K562 (cell line): ENCODE data around the gene SPATA16. TPM values are rescaled to one million over a fixed set of nuclear protein-coding genes. Genes with fewer than 3 reads are reported as not detected.
A peak's percentile ranks its signal among the peaks of the same experiment; 100 is the strongest.
"Not testable (repeated sequence)": the region's sequence is repeated elsewhere in the genome, so short reads cannot be mapped to it uniquely, and the experiment has no call there.

Experiments used
- ATAC-seq: fragments of 200-7000 bp; cut with Tn5 transposase; 3 replicates; pipeline ENCODE4 v1.9.1; 2020; ENCODE audit warnings: moderate library complexity
- BruUV-seq: library from RNA; stranded (reverse); fragments of 400-500 nt; replicated peaks from 2 replicates; lab custom pipeline; 2021; lab: Mats Ljungman, UMichigan
- CTCF ChIA-PET: fragments of 300-600 bp; formaldehyde crosslinking; extraction: SDS; loops from one replicate; lab custom pipeline; 2021; ENCODE audit warnings: low intra/inter-chr PET ratio; lab: Yijun Ruan, JAX
- POLR2A ChIA-PET: fragments of 300-600, 350-650 bp; sonication (Branson Sonifier 250); formaldehyde crosslinking; extraction: SDS; loops from one replicate; lab custom pipeline; 2021; ENCODE audit warnings: antibody characterized with exemption, inconsistent platforms; lab: Yijun Ruan, JAX
- DNase-seq, 4 experiments: peaks; one replicate each; pipeline versions ENCODE4 v3.0.0 to v3.0.0-alpha.2; 2011 to 2018; ENCODE audit warnings: low spot score in 3 of 4, mixed read lengths in 3 of 4; ENCODE audit errors: extremely low read depth in 1 of 4
- FAIRE-seq: peaks from 2 replicates; lab custom pipeline; 2011; peaks lifted over from hg19 to GRCh38; lab: Jason Lieb, UNC
- H2AFZ ChIP-seq: 2 replicates; pipeline ENCODE4 v1.6.0; 2011; ENCODE audit warnings: low read depth, low read length, control low read depth, inconsistent platforms
- H3K27ac ChIP-seq: fragments of 200-600 bp; 3 replicates; pipeline ENCODE4 v1.8.0; 2011; ENCODE audit warnings: low read depth, mild to moderate bottlenecking, control low read depth, inconsistent platforms, low read length, moderate library complexity, mixed read lengths; ENCODE audit errors: extremely low read depth
- H3K27me3 ChIP-seq, 2 experiments: fragments of 300-600 bp in 1 of 2; 2 replicates in 1 of 2; 3 replicates in 1 of 2; pipeline versions ENCODE4 v1.6.0 to v1.8.0; 2011; ENCODE audit warnings: inconsistent platforms in 2 of 2, low read length in 2 of 2, mild to moderate bottlenecking in 1 of 2, mixed read lengths in 1 of 2, moderate library complexity in 1 of 2; ENCODE audit not compliant: control insufficient read depth in 2 of 2, insufficient read depth in 2 of 2
- H3K36me3 ChIP-seq: fragments of 300-600 bp; 3 replicates; pipeline ENCODE4 v1.8.0; 2011; ENCODE audit warnings: mild to moderate bottlenecking, low read length, inconsistent platforms; ENCODE audit not compliant: control insufficient read depth, insufficient read depth
- H3K4me1 ChIP-seq, 2 experiments: fragments of 200-600 bp in 1 of 2; replicated peaks in 1 of 2; 2 replicates in 1 of 2; 3 replicates in 1 of 2; pipeline versions ENCODE4 v1.5.1 to v1.8.0; 2011; ENCODE audit warnings: inconsistent platforms in 2 of 2, low read length in 2 of 2, mild to moderate bottlenecking in 1 of 2, mixed read lengths in 1 of 2, moderate library complexity in 1 of 2; ENCODE audit not compliant: control insufficient read depth in 2 of 2, insufficient read depth in 2 of 2
- H3K4me2 ChIP-seq: 2 replicates; pipeline ENCODE4 v1.6.1; 2011; ENCODE audit warnings: low read length, control low read depth, inconsistent platforms, mixed read lengths; ENCODE audit not compliant: insufficient read depth
- H3K4me3 ChIP-seq: fragments of 200-600 bp; sonication (generic), shearing (Covaris generic); 2 replicates; pipeline ENCODE4 v1.5.1; 2016; ENCODE audit warnings: control low read depth, inconsistent platforms
- H3K79me2 ChIP-seq: fragments of 200-600 bp; 3 replicates; pipeline ENCODE4 v1.8.0; 2011; ENCODE audit warnings: low read length, inconsistent platforms; ENCODE audit not compliant: control insufficient read depth, insufficient read depth
- H3K9ac ChIP-seq, 2 experiments: 2 replicates each; pipeline versions ENCODE4 v1.6.0 to v1.6.1; 2011; ENCODE audit warnings: low read depth in 2 of 2, low read length in 2 of 2, control low read depth in 1 of 2, inconsistent platforms in 1 of 2, mild to moderate bottlenecking in 1 of 2, mixed read lengths in 1 of 2; ENCODE audit not compliant: insufficient read depth in 1 of 2
- H3K9me1 ChIP-seq: one replicate; pipeline ENCODE4 v1.6.0; 2011; ENCODE audit warnings: inconsistent platforms, mild to moderate bottlenecking, low read length, moderate library complexity; ENCODE audit not compliant: control insufficient read depth, insufficient read depth
- H3K9me3 ChIP-seq: replicated peaks from 2 replicates; pipeline ENCODE4 v1.5.1; 2011; ENCODE audit warnings: low read depth, low read length, inconsistent platforms; ENCODE audit not compliant: control insufficient read depth, insufficient read depth
- H4K20me1 ChIP-seq: replicated peaks from 2 replicates; pipeline ENCODE4 v1.6.1; 2011; ENCODE audit warnings: low read length, inconsistent platforms, mixed read lengths; ENCODE audit not compliant: control insufficient read depth, insufficient read depth
- EGR1 ChIP-seq: fragments of 450-650 bp; conservative IDR thresholded peaks from 2 replicates; pipeline ENCODE4 v1.6.1; 2017; ENCODE audit warnings: mild to moderate bottlenecking
- LEF1 ChIP-seq: fragments of 450-650 bp; IDR thresholded peaks from 2 replicates; pipeline ENCODE4 v1.6.1; 2016; ENCODE audit warnings: mild to moderate bottlenecking
- ZNF431 ChIP-seq: sonication (generic); formaldehyde crosslinking; IDR thresholded peaks from 2 replicates; pipeline ENCODE4 v1.8.0; 2022; ENCODE audit warnings: mild to moderate bottlenecking, missing genetic modification reagents
- WGBS: fragments of 100-300 bp; shearing (Covaris generic); methylation state at CpG from one replicate; pipeline ENCODE4 v1.1.6; 2016; ENCODE audit warnings: low coverage, mixed read lengths; ENCODE audit not compliant: insufficient coverage; ENCODE audit errors: missing lambda C conversion rate; 5-methylcytosine and 5-hydroxymethylcytosine counted together
- in situ Hi-C: fragments of 300-500 bp; cut with MboI; formaldehyde crosslinking; loops from 4 replicates; pipeline ENCODE4 v1.15.0; 2018; ENCODE audit warnings: inconsistent platforms, mixed read lengths
- intact Hi-C: fragments of 100-400 bp; cut with micrococcal nuclease; formaldehyde crosslinking; loops from 2 replicates; pipeline ENCODE4 v1.14.2; 2022
- polyA plus RNA-seq, 8 experiments: library from polyadenylated mRNA; depleted of rRNA in 4 of 8; stranded (reverse) in 5 of 8; unstranded in 3 of 8; fragments of >200 nt; fragmentation: Nextera tagmentation in 2 of 8; fragmentation: Illumina TruSeq in 1 of 8; extraction: Ambion mirVana in 2 of 8; extraction: Trizol in 1 of 8; gene quantifications; 2 replicates each; pipeline versions ENCODE4 v1.2.1 to v1.2.3, GENCODE V29; 2011 to 2014; ENCODE audit warnings: inconsistent platforms in 1 of 8, missing spikeins in 1 of 8
- total RNA-seq, 7 experiments: library from RNA; depleted of rRNA in 6 of 7; stranded (reverse); fragments of >200 nt in 6 of 7; fragmentation: Illumina TruSeq in 2 of 7; extraction: Trizol in 2 of 7; gene quantifications; 2 replicates each; pipeline versions ENCODE4 v1.2.1 to v1.2.3, GENCODE V29; 2011 to 2021; ENCODE audit warnings: low replicate concordance in 1 of 7

SPATA16 gene
- total and polyA plus RNA-seq, 9 of the 15 experiments (the other 6 are each of a cell fraction or from before 2014, with no cell fraction given): not detected

GRCh38 chr3:172882563-172882962 lies 258.5 kb downstream of the SPATA16 start:
- POLR2A ChIA-PET: no interaction called here
- Histone ChIP-seq H3K9me1 (no peaks in the 10 kb centered on the region), H4K20me1 (no peaks in the 10 kb centered on the region), H3K9ac (no peak overlapping the region), H3K36me3 (no peaks in the 10 kb centered on the region), H2AFZ (peak overlapping the region; percentile 25; the same call in 1 of the 2 replicates), H3K27me3 (no peaks in the 10 kb centered on the region), H3K9me3 (no peaks in the 10 kb centered on the region; the same call in 1 of the 2 replicates), H3K27ac (no peak overlapping the region), H3K79me2 (no peaks in the 10 kb centered on the region), H3K4me1 (no peaks in the 10 kb centered on the region), H3K4me3 (no peak overlapping the region), H3K4me2 (no peak overlapping the region)
- no peak for ATAC-seq
- intact Hi-C loops (no loop called here), in situ Hi-C loops (no loop called here)
- BruUV-seq: no TSS peak
- peak in 1 of 4 experiments; percentile 20 for DNase-seq
- peak; percentile 76 for TF ChIP-seq EGR1
- TF ChIP-seq LEF1: no peak
- CTCF ChIA-PET: no interaction called here
- FAIRE-seq: peak; percentile 72
- 0% methylated on average over 1 of the region's 1 CpG for WGBS

- POLR2A ChIA-PET, in situ Hi-C loops, ATAC-seq, H2AFZ ChIP-seq, intact Hi-C loops, H3K79me2 ChIP-seq, H3K4me2 ChIP-seq, H3K4me3 ChIP-seq, H3K27me3 ChIP-seq, FAIRE-seq, H4K20me1 ChIP-seq, H3K9ac ChIP-seq, BruUV-seq, H3K9me3 ChIP-seq, CTCF ChIA-PET, H3K9me1 ChIP-seq, DNase-seq, H3K4me1 ChIP-seq, H3K36me3 ChIP-seq, H3K27ac ChIP-seq: not testable (repeated sequence)
- TF ChIP-seq ZNF431 (CRISPR knock-in tag): peak; percentile 95
- 0% methylated on average over 2 of the region's 2 CpGs for WGBS
These were observed 261.7 kb downstream of the SPATA16 start for GRCh38 chr3:172879381-172879780.
